ENCODE measurements around the gene THPO.
A peak's percentile ranks its signal among the peaks of the same experiment; 100 is the strongest.

THPO gene

GRCh38 chr3:184335661-184336546, 42.1 kb downstream of the THPO start:
- no peak for TF ChIP-seq CTCF (IDR thresholded peaks at IDR 0.05; ENCODE audit: low read depth, low read length)
- H3K4me3 ChIP-seq (ENCODE audit: low read depth, low read length), result peak overlapping the region; percentile 66

- peak overlapping the region; percentile 66 for H3K4me3 ChIP-seq (ENCODE audit: low read depth, low read length)
- no peak for TF ChIP-seq CTCF (IDR thresholded peaks at IDR 0.05; ENCODE audit: low read depth, low read length)
Observed at GRCh38 chr3:184335291-184335660, 42.7 kb downstream of the THPO start.

GRCh38 chr3:184334470-184335158, 43.4 kb downstream of the THPO start:
- no peak overlapping the region for H3K4me3 ChIP-seq (ENCODE audit: low read depth, low read length)
- TF ChIP-seq CTCF (IDR thresholded peaks at IDR 0.05; ENCODE audit: low read depth, low read length), result no peak

GRCh38 chr3:184333700-184334099, 44.3 kb downstream of the THPO start:
- no peak overlapping the region for H3K4me3 ChIP-seq (ENCODE audit: low read depth, low read length)
- TF ChIP-seq CTCF (IDR thresholded peaks at IDR 0.05; ENCODE audit: low read depth, low read length), result no peak

- TF ChIP-seq CTCF (IDR thresholded peaks at IDR 0.05; ENCODE audit: low read depth, low read length), result no peak
- no peak overlapping the region for H3K4me3 ChIP-seq (ENCODE audit: low read depth, low read length)
Observed at GRCh38 chr3:184333190-184333589, 44.8 kb downstream of the THPO start.

- H3K4me3 ChIP-seq (ENCODE audit: low read depth, low read length), result no peak overlapping the region
- TF ChIP-seq CTCF (IDR thresholded peaks at IDR 0.05; ENCODE audit: low read depth, low read length), result no peak
Observed at GRCh38 chr3:184332370-184333090, 45.5 kb downstream of the THPO start.
